Mononuclear cell (primary cell): Measurements from ENCODE around the gene MGLL. TPM values are rescaled to one million over a fixed set of nuclear protein-coding genes. Genes with fewer than 3 reads are reported as not detected.
A peak's percentile ranks its signal among the peaks of the same experiment; 100 is the strongest.

Source experiments
- H3K27me3 ChIP-seq: 2 replicates; pipeline ENCODE4 v1.6.0; 2011; ENCODE audit warnings: low read length, control low read depth; ENCODE audit not compliant: insufficient read depth
- H3K4me1 ChIP-seq: 2 replicates; pipeline ENCODE4 v1.5.1; 2011; ENCODE audit warnings: mild to moderate bottlenecking, low read length, control low read depth; ENCODE audit not compliant: insufficient read depth
- H3K4me3 ChIP-seq: 2 replicates; pipeline ENCODE4 v1.5.1; 2011; ENCODE audit warnings: mild to moderate bottlenecking, low read length, moderate library complexity
- H3K9me3 ChIP-seq: 2 replicates; pipeline ENCODE4 v1.5.1; 2011; ENCODE audit warnings: low read depth, mild to moderate bottlenecking, control low read depth, low read length
- total RNA-seq: library from RNA; depleted of rRNA; stranded (reverse); fragments of >200 nt; gene quantifications from one replicate; pipeline ENCODE4 v1.2.3, GENCODE V29; 2012

The MGLL gene
- 10.7 TPM for total RNA-seq

- Histone ChIP-seq H3K9me3 (no peaks in the 10 kb centered on the region), H3K4me3 (peak within 1 kb of the TSS; percentile 49), H3K4me1 (peaks cover 41% of the 10 kb centered on the region), H3K27me3 (peaks cover 8% of the 10 kb centered on the region)
Observed at GRCh38 chr3:127822041-127822681, at the start of gene MGLL. MGLL (minus strand) TSS chr3:127822515; CDS start chr3:127822318, 197 bp downstream.

DNA sequence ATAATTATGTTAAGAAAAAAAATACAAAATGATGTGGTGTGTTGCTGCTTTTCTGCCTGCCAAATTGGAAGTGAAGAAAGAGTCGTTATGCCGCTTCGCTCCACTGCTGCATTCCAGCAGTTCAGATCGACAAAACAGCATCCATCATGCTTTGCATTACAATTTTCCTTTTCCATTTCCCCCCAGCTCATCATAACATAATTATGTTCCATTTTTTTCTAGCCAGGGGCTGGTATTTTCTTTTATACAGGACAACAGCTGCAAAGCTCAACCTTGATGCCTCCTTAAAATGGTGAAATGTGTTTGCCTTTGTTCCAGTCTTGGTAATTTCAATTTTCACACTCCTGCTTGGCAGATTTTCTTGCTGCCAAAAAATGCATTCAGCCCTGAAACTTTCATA, 47.8 kb upstream of the MGLL start:
- Histone ChIP-seq H3K4me3 (no peak overlapping the region), H3K9me3 (no peaks in the 10 kb centered on the region), H3K27me3 (no peaks in the 10 kb centered on the region), H3K4me1 (no peaks in the 10 kb centered on the region)

DNA sequence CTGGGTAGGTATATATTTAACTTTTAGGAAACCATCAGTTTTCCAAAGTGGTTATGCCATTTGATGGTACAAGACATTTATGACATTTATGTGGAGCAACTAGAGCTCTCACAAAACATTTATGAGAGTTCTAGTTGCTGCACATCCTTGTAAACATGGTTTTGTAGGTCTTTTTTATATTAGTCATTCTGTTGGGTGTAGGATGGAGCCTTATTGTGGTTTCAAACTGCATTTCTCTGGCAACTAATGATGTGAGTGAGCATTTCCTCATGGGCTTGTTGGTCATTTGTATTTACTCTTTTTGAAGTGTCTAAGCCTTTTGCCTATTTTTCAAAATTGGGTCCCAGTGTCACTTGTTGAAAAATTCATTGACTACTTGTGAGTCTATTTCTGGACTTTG, 45.7 kb upstream of the MGLL start:
- Histone ChIP-seq H3K4me3 (no peak overlapping the region), H3K4me1 (no peaks in the 10 kb centered on the region), H3K9me3 (no peaks in the 10 kb centered on the region), H3K27me3 (no peaks in the 10 kb centered on the region)

DNA sequence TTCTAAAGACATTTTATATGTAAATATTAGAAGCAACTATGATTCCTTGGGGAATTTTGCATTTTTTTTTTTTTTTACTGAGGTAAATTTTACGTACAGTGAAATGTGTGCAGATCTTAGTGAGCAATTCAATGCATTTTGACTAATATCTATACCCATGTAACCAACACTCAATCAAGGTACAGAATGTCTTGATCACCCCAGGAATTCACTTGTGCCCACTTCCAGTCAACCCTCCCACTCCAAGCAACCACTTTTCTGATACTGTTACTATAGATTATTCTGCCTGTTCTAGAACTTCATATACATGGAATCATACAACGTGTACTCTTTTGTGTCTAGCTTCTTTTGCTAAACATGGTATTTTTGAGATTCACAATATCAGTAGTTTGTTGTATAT, 45.1 kb upstream of the MGLL start:
- Histone ChIP-seq H3K4me1 (no peaks in the 10 kb centered on the region), H3K4me3 (no peak overlapping the region), H3K9me3 (no peaks in the 10 kb centered on the region), H3K27me3 (no peaks in the 10 kb centered on the region)

GRCh38 chr3:127865941-127866340, 43.6 kb upstream of the MGLL start:
- Histone ChIP-seq H3K9me3 (no peaks in the 10 kb centered on the region), H3K27me3 (no peaks in the 10 kb centered on the region), H3K4me3 (no peak overlapping the region), H3K4me1 (no peaks in the 10 kb centered on the region)

GRCh38 chr3:127860211-127860696, 37.9 kb upstream of the MGLL start:
- H3K4me1 ChIP-seq: no peaks in the 10 kb centered on the region
- H3K27me3 ChIP-seq: no peaks in the 10 kb centered on the region
- no peak overlapping the region for H3K4me3 ChIP-seq
- no peaks in the 10 kb centered on the region for H3K9me3 ChIP-seq

- Histone ChIP-seq H3K4me1 (no peaks in the 10 kb centered on the region), H3K27me3 (no peaks in the 10 kb centered on the region), H3K9me3 (no peaks in the 10 kb centered on the region), H3K4me3 (no peak overlapping the region)
Observed at GRCh38 chr3:127859730-127860129, 37.4 kb upstream of the MGLL start.

- Histone ChIP-seq H3K9me3 (no peaks in the 10 kb centered on the region), H3K4me3 (no peak overlapping the region), H3K27me3 (no peaks in the 10 kb centered on the region), H3K4me1 (no peaks in the 10 kb centered on the region)
Observed at GRCh38 chr3:127858937-127859336, 36.6 kb upstream of the MGLL start.

DNA sequence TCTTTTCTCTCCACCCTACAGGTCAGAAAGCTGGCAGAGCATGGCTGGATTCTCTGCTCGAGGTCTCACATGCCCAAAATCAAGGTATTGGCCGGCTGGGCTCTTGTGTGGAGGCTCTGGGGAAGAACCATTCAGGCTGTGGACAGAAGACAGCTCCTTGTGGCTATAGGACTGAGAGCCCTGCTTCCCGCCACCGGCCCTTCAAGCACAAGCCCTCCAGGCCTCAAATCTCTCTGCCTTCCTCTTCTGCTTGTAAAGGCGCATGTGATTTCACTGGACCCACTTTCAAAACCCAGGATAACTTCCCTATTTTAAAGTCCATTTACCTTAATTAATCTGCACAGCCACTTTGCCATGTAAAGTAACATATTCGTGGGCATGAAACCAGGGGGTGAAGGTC, 36.2 kb upstream of the MGLL start:
- no peaks in the 10 kb centered on the region for H3K4me1 ChIP-seq
- no peaks in the 10 kb centered on the region for H3K9me3 ChIP-seq
- no peak overlapping the region for H3K4me3 ChIP-seq
- no peaks in the 10 kb centered on the region for H3K27me3 ChIP-seq

DNA sequence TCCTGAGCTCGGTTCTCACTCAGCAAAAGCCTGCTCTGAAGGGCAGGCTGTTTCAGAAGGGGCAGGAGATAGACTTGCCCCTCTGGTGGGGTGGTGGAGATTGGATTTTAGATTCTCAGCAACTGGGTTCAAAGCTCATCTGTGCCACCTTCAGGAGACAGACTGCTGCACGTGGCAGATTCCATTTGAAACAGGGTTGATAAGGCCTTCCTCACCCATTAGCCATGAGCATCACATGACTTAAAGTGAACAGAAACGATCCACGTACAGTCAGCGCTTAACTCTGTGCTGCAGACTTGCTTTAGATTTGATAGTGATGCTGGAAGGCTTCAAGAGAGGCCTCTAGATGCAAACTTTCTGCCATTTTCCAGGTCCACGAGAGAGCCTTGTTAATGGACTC, 35.0 kb upstream of the MGLL start:
- H3K4me1 ChIP-seq: no peaks in the 10 kb centered on the region
- no peaks in the 10 kb centered on the region for H3K9me3 ChIP-seq
- no peaks in the 10 kb centered on the region for H3K27me3 ChIP-seq
- no peak overlapping the region for H3K4me3 ChIP-seq

- H3K27me3 ChIP-seq: no peaks in the 10 kb centered on the region
- no peaks in the 10 kb centered on the region for H3K4me1 ChIP-seq
- no peaks in the 10 kb centered on the region for H3K9me3 ChIP-seq
- H3K4me3 ChIP-seq: no peak overlapping the region
Observed at GRCh38 chr3:127856801-127857200, 34.5 kb upstream of the MGLL start.

- no peaks in the 10 kb centered on the region for H3K27me3 ChIP-seq
Observed at GRCh38 chr3:127855246-127855645, 32.9 kb upstream of the MGLL start.

GRCh38 chr3:127853681-127854080, 31.4 kb upstream of the MGLL start:
- no peak overlapping the region for H3K4me3 ChIP-seq
- H3K9me3 ChIP-seq: no peaks in the 10 kb centered on the region
- H3K4me1 ChIP-seq: no peaks in the 10 kb centered on the region
- H3K27me3 ChIP-seq: no peaks in the 10 kb centered on the region

More at GRCh38 chr3:127855246-127855645, 32.9 kb upstream of the MGLL start:
- Histone ChIP-seq H3K4me1 (no peaks in the 10 kb centered on the region), H3K9me3 (no peaks in the 10 kb centered on the region), H3K4me3 (no peak overlapping the region)

GRCh38 chr3:127851899-127852298, 29.6 kb upstream of the MGLL start:
- Histone ChIP-seq H3K27me3 (no peaks in the 10 kb centered on the region), H3K4me3 (no peak overlapping the region), H3K9me3 (no peaks in the 10 kb centered on the region), H3K4me1 (no peaks in the 10 kb centered on the region)

GRCh38 chr3:127849368-127849767, 27.1 kb upstream of the MGLL start:
- Histone ChIP-seq H3K4me1 (no peaks in the 10 kb centered on the region), H3K27me3 (no peaks in the 10 kb centered on the region), H3K9me3 (no peaks in the 10 kb centered on the region), H3K4me3 (no peak overlapping the region)
